GM18520 (cell line): ENCODE measurements around the gene HOXB6.

ENCODE experiments used
- ATAC-seq: cut with Tn5 transposase; IDR thresholded peaks from one replicate; pipeline ENCODE4 v1.9.1; 2021; ENCODE audit not compliant: unreplicated experiment

Gene HOXB6

GRCh38 chr17:48604770-48605329 lies at the start of gene HOXB6:
HOXB6 (minus strand) TSS chr17:48604986; CDS start chr17:48598150, 6,836 bp downstream.
- ATAC-seq, result no peak

- no peak for ATAC-seq
These were observed 45.0 kb upstream of the HOXB6 start for GRCh38 chr17:48649741-48650140.

GRCh38 chr17:48647963-48648245 lies 43.1 kb upstream of the HOXB6 start:
- no peak for ATAC-seq

- ATAC-seq, result no peak
These were observed 42.5 kb upstream of the HOXB6 start for GRCh38 chr17:48647103-48647962.

GRCh38 chr17:48646183-48647102 lies 41.7 kb upstream of the HOXB6 start:
- no peak for ATAC-seq

GRCh38 chr17:48645639-48646182 lies 40.9 kb upstream of the HOXB6 start:
- ATAC-seq, result no peak

- no peak for ATAC-seq
These were observed 40.2 kb upstream of the HOXB6 start for GRCh38 chr17:48644910-48645557.

GRCh38 chr17:48644159-48644558 lies 39.4 kb upstream of the HOXB6 start:
- ATAC-seq, result no peak

- no peak for ATAC-seq
These were observed 38.9 kb upstream of the HOXB6 start for GRCh38 chr17:48643697-48644012.

GRCh38 chr17:48642843-48643696 lies 38.3 kb upstream of the HOXB6 start:
- ATAC-seq, result no peak

GRCh38 chr17:48642059-48642842 lies 37.5 kb upstream of the HOXB6 start:
- no peak for ATAC-seq

- ATAC-seq, result no peak
These were observed 36.8 kb upstream of the HOXB6 start for GRCh38 chr17:48641541-48642058.

- no peak for ATAC-seq
These were observed 36.0 kb upstream of the HOXB6 start for GRCh38 chr17:48640858-48641180.

GRCh38 chr17:48639982-48640857 lies 35.4 kb upstream of the HOXB6 start:
- no peak for ATAC-seq

- no peak for ATAC-seq
These were observed 34.4 kb upstream of the HOXB6 start for GRCh38 chr17:48639136-48639535.

- no peak for ATAC-seq
These were observed 32.8 kb upstream of the HOXB6 start for GRCh38 chr17:48637323-48638260.
